Stimulated activated CD8-positive, alpha-beta memory T cell treated with anti-CD3 and anti-CD28 coated beads, Interleukin-4, amount 100 ng/mL, for 48 hours (primary cell): ENCODE measurements around the gene GALNT10.

ENCODE experiments used
- DNase-seq: peaks from one replicate; pipeline ENCODE4 v3.0.0-alpha.2; 2020

GALNT10 gene

DNA sequence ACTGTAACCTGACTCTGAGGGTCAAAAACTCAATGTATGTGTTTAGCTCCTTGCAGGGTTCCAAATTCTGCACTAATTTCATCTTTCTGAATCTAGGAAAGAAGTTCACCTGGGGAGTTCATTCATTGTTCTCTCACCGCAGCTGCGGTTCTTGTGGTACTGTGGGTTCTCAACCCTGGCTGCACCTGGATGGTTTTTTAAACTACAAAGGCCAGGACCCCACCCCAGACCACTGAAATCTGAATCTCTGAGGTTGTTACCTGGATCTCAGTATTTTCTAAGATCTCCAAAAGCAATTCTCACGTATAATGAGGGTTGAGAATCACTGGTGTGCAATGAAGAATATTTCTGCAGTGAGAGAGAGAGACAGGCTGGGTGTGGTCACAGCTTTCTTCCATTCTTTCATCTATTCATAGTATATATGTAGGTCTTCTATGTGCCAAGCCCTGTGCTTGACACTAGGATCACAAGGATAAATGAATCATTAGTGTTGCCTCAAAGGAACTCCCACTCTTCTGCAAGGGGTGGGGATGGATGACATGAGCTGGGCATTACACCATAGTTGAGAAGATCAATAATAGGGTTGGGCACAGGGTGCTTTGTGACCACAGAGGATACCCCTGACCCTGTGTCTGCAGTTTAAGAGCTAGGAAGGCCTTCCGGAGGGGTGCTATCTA lies 109.8 kb downstream of the GALNT10 start:
- no peak for DNase-seq

DNA sequence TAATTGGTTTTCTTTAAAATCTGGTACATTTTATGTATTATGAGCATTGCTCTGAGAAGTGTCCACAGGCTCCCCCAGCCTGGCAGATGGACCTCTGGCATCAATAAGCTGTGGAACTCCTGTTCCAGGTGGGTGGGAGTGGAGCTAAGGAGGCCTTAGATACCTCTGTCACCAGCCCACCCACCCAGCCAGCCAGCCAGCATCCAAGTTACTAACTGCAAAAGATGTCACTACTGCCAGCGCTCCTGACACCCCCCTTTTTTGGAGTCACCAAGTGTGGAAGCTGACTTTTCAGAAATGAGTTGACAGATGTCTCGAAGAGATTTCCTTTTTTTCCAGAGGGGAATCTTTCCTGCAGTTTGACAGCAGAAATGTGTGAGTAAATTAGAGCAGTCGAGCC lies 111.2 kb downstream of the GALNT10 start:
- DNase-seq, result no peak

DNA sequence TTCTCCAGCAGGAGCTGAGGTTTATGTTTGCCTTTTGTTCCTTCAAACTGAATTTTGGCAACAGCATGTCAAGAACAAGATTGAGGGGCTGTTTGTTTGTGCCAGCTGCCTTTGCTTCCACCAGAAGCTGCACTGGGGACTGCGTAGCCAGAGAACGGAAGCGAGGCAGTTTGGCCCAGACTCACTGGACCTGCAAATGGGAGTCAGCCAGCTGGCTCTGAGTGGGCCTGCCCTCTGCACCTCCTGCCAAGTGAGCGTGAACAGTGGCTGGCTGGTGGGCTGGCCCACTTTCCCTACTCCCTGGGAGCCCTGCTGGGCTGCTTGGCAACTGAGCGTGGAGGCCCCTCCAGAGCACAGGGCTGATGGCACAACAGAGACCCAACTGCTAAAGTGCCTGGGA lies 111.6 kb downstream of the GALNT10 start:
- DNase-seq, result no peak

DNA sequence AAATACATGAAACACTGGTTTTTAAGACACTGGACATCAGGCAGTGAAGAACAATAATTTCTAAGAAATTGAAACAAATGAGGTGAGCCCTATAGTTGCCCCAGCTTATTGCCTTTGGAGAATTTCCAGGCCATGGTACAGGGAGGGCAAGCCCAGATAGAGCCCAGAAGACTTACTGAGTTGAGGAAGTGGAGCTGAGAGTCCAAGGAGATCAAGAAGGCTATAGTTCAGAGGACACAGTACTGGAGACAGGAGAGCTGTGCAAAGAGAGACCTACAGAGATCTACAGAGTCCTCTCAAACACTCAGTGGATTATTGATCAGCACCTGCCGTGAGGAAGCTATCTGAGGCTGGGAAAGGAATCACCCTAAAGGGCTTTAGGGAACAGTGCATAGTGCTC lies 112.6 kb downstream of the GALNT10 start:
- no peak for DNase-seq

DNA sequence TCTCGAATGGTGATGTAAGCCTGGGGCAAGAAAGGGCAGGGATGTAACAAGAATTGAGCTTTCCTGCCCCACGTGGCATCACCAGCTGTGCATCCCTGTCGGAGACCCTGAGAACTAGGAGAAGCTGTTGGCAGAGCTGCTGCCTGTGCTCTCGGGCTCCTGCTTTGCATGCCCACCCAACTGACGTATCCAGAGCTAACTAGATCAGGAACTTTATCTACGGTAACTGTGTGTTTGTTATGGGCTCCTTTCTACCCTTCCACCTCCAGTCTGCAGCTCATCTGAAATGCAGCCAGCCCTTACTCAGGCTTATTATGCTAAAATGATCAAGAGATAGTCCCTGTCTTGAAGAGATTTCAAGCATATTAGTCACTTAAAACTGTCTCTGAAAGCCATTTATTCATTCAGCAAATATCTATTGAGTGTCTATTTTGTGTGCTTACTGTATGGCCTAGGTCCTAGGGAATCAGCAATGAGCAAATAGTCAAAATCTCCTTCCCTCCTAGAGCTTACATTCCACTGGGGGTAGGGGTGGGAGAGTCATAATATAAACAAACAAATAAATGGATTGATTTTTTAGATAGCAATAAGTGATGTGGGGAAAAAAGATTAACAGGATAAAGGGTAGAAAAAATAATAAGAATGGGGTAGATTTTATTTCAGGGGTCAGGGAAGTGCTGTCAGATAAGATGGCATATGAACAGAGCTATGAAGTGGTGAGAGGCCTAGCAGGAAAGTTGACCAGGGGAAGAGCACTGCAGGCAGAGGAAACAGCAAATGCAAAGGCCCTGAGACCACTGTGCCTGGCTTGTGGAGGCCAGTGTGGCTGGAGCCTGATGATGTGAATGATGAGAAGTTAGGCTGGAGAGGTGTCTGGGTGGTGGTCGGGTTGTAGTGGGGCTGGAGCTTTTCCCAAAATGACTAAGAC lies 118.2 kb downstream of the GALNT10 start:
- DNase-seq, result no peak

DNA sequence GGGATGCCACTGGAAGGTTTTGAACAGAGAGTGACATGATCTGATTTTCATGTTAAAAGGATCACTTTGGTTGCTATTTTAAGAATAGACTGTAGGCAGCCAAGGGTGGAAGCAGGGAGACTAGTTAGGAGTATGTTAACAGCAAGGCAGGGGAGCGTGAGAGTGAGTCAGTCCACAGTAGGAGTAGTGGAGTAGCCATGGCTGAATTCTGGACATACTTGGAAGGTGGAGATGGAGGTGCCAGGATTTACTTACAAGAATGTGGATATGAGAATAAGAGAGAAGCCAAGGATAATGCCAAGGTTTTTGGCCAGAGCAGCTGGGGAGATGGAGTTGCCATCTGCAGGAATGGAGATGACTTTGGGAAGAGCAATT lies 118.8 kb downstream of the GALNT10 start:
- DNase-seq, result no peak

DNA sequence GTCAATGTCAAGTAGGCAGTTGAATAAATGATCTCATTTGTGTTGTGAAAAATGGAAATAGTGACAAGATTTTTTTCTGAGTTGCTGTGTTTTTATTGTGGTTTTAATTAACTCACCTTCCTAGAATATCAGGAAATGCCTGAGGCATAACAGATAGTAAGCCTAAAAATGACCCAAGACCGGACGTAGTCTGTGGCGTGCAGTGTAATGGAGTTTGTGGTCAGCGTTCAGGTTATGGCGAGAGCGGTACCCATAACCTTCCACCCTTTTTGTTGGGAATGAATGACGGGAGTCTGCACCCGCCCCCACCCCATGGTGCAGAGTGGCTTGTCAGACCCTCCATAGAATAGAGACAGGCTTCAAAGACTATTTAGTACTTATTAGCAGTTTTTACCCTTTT lies 119.3 kb downstream of the GALNT10 start:
- no peak for DNase-seq

DNA sequence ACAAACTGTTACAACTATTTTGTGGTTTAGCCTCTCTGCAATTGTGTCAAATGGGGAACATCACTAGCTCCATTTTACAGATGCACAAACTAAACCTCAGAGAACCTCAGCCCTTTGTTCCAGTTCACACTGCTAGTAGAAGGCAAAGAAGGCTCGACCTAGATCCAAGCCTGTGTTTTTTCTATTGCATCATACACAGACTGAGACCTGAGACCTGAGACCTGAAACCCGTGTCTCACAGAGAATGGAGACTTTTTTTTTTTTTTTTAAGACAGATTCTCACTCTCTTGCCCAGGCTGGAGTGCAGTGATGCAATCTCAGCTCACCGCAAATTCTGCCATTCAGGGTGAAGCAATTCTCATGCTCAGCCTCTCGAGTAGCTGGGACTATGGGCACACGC lies 120.8 kb downstream of the GALNT10 start:
- peak; percentile 50 for DNase-seq

DNA sequence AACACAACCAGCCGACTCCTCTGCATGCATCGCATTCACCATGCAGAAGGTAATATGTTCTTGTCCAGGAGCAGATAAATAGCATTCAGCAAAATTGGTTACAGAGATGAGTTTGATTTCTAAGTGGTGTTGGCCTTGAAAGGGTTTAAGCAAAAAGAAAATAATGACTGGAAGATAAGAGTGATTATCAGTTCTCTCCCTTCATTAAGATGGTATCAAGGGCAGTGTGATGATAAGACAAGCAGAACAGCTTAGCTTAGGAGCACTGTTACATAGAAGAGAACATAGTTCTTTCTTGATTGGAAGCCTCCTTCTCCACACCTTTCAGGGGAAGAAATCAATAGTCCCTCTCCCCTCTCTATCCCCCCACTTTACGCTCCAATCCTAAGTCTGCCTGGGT lies 121.5 kb downstream of the GALNT10 start:
- DNase-seq, result no peak

DNA sequence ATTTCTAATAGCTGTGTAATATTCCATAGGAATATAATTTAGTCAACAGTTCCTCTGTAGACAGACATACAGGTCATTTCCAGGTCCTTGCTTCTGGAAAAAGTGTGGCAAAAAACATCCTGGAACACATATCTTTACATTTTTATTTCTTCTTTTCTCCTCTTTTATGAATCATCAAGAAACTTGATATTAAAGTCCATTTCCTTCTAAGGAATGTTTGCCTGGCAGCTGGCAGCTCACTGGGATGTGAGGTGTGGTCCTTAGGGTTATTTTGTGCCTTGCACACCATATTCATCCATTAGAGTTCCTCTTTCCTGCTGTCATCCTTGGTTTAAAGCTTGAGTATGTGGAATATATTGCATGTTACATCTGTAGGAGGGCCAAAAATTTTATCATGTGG lies 122.0 kb downstream of the GALNT10 start:
- DNase-seq, result no peak

DNA sequence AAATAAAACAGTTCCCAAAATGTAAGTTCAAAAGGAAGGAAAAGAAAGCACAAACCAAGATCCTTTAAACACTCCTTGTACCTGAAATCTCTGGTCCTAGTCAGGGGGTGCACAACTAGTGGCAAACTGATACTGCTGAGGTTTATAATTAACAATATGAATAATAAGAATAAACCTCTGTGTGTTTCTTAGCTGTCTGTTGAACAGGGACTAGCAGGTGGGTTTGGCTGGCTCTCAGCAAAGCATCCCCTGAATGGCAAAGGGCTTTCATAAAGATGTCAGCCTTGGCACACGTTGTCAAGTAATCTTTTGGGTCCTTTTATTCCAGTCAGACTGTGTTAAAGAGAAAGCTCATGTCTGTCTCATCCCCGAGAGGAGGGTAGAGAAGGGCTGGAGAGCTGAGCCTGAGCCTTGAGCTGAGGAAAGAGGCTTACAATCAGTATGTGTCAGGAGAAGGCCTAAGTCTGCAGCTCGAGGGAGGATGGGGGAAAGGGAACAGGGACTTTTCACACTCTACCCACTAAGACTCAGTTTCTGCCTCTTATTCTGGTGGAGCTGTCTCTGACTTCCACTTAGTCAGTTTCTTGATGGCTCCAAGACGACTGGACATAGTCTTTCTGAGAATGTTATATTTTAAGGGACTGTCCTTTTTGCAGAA lies 123.0 kb downstream of the GALNT10 start:
- no peak for DNase-seq

DNA sequence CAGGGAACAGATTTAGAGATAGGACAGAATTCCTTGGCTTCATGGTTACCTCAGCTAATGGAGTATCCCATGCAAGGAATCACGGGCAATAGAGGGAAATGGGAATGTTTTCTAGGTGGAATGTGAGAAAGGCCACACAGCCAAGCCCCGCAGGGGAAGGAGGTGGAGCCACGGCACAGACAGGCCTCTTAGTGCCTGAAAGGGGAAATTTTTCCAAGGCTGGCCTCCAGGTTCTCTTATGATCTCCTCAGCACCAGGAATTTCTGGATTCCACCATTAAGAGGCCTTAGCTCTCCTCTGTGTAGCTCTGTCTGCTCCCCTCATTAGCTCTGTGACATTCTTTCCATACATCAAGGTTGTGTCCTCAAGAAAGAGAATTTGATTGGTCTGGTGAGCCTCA lies 124.7 kb downstream of the GALNT10 start:
- no peak for DNase-seq

DNA sequence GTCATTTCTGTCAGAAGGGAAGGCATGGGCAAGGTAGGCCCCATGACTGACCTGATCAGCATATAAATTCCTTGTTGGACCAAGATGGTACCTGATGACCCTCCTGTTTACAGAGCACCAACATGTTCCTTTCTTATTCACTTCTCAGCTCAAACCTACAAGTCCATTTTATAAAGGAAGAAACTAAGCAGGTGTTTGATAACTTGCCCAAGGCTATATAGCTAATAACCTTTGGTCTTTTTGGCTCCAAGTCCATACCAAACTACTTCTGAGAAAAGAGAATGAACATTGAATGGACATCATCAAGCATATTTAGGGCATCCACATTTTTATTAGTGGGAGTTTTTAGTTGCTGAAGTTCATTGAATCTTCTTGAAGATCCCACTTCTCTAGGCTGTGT lies 125.2 kb downstream of the GALNT10 start:
- DNase-seq, result no peak

DNA sequence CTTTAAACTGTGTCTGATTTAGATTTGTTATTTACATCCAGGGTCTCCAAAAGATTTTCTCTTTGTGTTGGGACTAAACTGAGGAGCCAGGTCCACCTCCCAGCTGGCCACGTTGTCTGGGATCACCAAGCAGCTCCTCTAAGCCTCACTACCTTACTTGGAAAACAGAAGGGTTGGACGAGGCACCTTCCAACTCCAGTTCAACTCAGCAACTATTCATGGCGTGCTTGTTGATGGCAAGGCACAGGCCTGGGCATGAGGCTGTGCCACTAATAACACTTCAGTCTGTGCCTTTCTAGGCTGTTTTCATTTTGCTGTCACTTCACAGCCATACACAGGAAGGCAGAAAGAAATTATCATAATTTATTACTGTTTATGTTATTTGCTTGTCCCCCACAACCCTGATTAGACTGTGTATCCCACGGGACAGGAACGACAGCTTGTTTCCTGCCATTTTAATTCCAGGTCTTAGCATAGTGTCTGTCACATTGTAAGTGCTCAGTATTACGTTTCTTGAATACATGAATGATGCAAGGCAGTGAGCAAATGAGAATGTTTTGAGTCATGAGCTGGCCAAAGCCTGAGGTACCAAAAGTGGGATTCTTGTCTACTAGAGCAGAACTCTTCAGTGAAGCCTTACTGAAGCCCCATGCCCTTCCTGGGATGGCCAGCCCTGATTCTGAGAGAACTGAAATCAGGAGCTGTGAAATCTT lies 125.8 kb downstream of the GALNT10 start:
- no peak for DNase-seq

DNA sequence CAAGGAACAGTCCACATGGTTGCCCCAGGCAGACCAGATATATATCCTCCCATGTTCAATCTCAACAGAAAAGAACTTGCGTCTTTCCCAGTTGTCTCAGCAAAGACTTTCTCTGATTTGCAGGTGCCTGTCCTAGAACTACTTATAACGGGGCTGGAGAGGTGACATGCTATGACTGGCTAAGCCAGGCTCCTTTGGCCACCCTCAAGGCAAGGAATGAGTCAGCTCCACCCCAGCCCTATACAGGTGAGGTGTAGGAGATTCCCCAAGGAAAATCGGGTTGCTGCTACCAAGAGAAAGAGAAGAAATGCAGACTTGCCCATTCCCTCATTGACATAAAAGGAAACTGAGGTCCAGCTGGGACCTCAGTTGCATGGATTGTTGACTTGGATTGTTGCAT lies 127.4 kb downstream of the GALNT10 start:
- DNase-seq, result no peak

DNA sequence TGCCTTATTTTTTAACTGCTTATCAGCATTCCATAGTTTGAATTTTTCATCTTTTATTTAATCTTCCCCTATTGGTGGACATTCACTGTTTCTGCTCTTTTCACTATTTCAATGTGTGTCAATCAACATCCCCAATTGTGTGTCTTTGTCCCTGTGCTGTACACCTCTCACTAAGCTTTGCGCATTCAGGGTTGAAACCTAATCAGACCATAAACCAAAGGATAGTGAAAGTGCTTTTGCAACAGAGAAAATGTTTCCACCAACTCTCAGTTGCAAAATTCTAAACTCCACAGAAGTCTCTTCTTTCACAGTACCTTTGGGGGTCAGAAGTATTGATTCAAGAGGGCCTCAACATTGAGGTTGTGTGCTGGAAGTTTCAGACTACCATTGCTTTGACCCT lies 128.2 kb downstream of the GALNT10 start:
- no peak for DNase-seq

DNA sequence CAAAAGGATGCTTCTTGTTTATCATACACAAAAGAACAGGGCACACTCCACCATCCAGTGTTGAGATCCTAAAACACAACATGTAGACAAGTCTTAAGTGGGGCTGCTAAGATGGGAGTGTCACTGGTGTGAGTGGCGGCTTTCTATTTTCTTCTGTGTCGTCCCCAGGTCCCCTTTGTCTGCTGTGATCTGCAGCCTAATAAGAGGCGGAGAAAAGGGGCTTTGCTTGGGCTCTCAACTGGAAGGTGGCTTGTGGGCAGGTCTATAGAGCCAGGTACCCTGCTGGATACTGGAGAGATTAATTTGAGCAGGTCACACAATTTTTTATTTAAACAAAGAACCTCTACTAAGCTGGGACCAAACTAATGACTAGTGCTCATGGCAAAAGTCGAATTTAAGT lies 129.2 kb downstream of the GALNT10 start:
- no peak for DNase-seq

DNA sequence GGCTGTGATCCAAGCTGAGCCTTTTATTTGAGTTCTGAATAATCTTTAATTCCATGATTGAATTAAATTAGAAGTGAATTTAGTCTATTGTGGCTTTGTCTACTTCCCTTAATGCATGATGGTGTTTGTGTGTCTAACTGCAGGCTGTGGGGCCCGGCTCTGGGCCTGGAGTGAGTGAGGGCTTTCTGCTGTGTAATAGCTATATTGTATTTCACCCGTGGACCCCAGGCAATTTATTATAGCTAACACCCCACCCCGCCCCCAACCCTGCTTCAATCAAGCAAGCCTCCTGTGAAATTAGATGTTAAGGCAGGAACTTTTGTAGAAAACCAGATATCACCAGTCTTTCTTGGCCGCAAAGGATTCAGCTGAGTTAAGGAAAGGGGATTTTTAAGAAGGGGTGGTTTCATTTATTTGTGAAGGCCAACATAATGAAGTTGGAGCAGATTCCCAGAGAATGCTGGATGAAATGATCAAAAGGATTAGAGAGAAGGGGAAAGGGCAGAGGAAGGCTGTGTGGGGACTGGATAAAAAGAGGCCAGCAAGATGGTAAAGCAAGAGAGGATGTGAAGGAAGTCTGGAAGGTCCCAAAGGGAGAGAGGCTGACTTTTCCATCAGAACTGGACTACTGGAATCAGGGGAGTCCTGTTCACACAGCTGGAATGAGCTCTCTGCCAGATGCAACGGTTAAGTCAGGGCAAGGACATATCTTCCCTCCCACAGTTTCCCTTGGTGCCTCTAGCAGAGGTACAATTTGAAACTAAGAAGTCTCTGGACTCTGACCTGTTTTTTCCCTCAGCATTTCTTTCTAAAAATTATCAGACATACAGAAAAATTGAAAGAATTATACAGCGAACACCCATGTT lies 129.9 kb downstream of the GALNT10 start:
- no peak for DNase-seq

DNA sequence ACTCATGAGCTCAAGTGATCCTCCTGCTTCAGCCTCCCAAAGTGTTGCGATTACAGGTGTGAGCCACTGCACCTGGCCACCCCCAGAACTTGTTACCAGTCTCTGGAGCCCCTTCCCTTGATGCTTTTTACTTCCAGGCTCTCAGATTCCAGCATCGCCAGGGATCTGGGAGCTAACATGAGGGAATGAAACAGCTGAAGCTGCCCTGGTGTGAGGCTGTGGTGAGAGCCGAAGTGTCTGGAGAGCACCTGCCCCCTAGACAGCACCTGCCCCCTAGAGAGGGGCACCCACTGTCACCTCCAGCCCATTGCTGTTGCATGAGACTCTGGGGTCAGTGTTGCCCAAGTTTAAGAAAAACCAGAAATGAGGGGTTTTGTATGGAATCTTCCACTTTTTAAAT lies 131.0 kb downstream of the GALNT10 start:
- DNase-seq, result no peak

DNA sequence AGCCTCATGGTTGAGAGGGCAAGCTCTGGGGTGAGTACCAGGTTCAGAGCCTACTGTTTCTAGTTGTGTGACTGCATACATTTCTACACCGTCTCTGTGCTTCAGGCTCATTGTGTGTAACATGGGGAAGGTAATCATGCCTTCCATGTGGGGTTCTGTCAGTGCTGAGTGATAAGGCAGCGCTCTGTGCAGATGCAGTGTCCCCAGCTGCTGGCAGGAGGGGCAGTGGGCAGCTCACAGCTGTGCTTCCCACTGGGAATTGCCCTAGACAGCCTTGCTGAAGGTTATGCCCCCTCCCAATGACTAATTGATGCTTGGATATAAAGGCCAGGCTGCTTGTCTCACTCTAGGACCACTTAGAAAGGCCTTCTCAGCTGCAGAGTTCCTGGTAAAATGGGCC lies 133.5 kb downstream of the GALNT10 start:
- no peak for DNase-seq

DNA sequence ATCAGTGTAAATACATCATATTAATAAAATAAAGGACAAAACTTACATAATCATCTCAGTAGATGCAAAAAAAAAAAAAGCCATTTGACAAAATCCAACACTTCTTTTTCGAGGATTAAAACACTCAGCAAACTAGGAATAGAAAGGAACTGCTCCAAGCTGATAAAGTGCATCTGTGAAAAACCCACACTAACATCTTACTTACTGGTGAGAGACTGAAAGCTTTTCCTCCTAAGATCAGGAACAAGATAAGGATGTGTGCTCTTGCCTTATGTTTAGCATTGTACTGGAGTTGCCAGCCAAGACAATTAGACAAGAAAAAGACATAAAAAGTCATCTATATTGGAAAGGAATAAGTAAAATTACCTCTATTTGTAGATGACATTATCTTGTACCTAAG lies 135.0 kb downstream of the GALNT10 start:
- no peak for DNase-seq

DNA sequence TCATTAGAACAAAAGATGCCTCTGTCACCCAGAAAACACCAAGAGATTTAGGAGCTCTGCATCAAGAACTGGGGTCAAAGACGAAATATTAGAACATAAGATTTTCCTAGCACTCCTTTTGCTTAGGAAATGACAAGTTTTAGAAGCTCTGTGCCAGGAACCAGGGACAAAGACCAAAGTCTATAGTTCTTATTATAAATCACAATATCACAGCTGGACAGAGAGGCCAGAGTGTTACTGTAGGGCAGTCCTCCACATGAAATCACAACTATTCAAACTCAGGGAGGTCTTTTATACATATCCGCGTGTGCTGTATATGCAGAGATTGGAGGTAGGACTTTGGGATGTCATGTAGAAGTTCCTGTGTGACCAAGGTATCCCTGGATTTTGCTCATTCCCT lies 138.5 kb downstream of the GALNT10 start:
- no peak for DNase-seq
